CD14-positive monocyte (primary cell): ENCODE measurements around the gene TTLL8. TPM values are rescaled to one million over a fixed set of nuclear protein-coding genes. Genes with fewer than 3 reads are reported as not detected.

Source experiments
- DNase-seq, 3 donors: peaks; one replicate each; pipeline ENCODE4 v3.0.0-alpha.2; 2011 to 2022
- H2AFZ ChIP-seq: 2 replicates; pipeline ENCODE4 v1.6.0; 2012; ENCODE audit warnings: mild to moderate bottlenecking, low read depth, low read length, inconsistent platforms; ENCODE audit not compliant: insufficient read depth, poor library complexity, severe bottlenecking
- H3K27ac ChIP-seq, 2 donors: 1 replicate in 1 of 2; 2 replicates in 1 of 2; pipeline ENCODE4 v1.5.1; 2012 to 2013; ENCODE audit warnings: low read length in 2 of 2, control low read depth in 1 of 2, inconsistent platforms in 1 of 2, low read depth in 1 of 2, mild to moderate bottlenecking in 1 of 2
- H3K27me3 ChIP-seq, 2 donors: one replicate each; pipeline versions ENCODE4 v1.6.0 to v1.6.1; 2011 to 2013; ENCODE audit warnings: low read length in 2 of 2; ENCODE audit not compliant: control insufficient read depth in 2 of 2, insufficient read depth in 2 of 2
- H3K36me3 ChIP-seq, 2 donors: replicated peaks in 1 of 2; 1 replicate in 1 of 2; 2 replicates in 1 of 2; pipeline versions ENCODE4 v1.5.1 to v1.6.1; 2012 to 2013; ENCODE audit warnings: low read length in 2 of 2, control low read depth in 1 of 2, inconsistent platforms in 1 of 2, mild to moderate bottlenecking in 1 of 2; ENCODE audit not compliant: insufficient read depth in 2 of 2, control insufficient read depth in 1 of 2
- H3K4me1 ChIP-seq, 2 donors: 1 replicate in 1 of 2; 2 replicates in 1 of 2; pipeline versions ENCODE4 v1.5.1 to v1.6.1; 2012 to 2013; ENCODE audit warnings: low read length in 2 of 2, control low read depth in 1 of 2, inconsistent platforms in 1 of 2, mild to moderate bottlenecking in 1 of 2, moderate library complexity in 1 of 2; ENCODE audit not compliant: insufficient read depth in 2 of 2, control insufficient read depth in 1 of 2
- H3K4me2 ChIP-seq: replicated peaks from 2 replicates; pipeline ENCODE3; 2012; ENCODE audit warnings: low read length, moderate library complexity, mild to moderate bottlenecking; ENCODE audit not compliant: poor library complexity, severe bottlenecking; ENCODE audit errors: extremely low read depth
- H3K4me3 ChIP-seq, 3 experiments: fragments of 200-600 bp in 1 of 3; sonication (generic) in 1 of 3; replicated peaks in 1 of 3; 1 replicate in 2 of 3; 2 replicates in 1 of 3; pipeline ENCODE4 v1.5.1; 2011 to 2013; ENCODE audit warnings: low read length in 3 of 3, mild to moderate bottlenecking in 3 of 3, control low read depth in 2 of 3, low read depth in 2 of 3, inconsistent platforms in 1 of 3, moderate library complexity in 1 of 3
- H3K79me2 ChIP-seq: 2 replicates; pipeline ENCODE4 v1.6.0; 2012; ENCODE audit warnings: mild to moderate bottlenecking, control low read depth, inconsistent platforms, low read length, moderate library complexity; ENCODE audit not compliant: insufficient read depth
- H3K9ac ChIP-seq: 2 replicates; pipeline ENCODE4 v1.6.0; 2017; ENCODE audit warnings: low read length, mild to moderate bottlenecking; ENCODE audit not compliant: insufficient read depth, poor library complexity, severe bottlenecking
- H3K9me3 ChIP-seq, 2 donors: replicated peaks in 1 of 2; 1 replicate in 1 of 2; 2 replicates in 1 of 2; pipeline versions ENCODE4 v1.5.1 to v1.6.1; 2012 to 2013; ENCODE audit warnings: low read length in 2 of 2, control low read depth in 1 of 2; ENCODE audit not compliant: control insufficient read depth in 1 of 2, insufficient read depth in 1 of 2
- H4K20me1 ChIP-seq: 2 replicates; pipeline ENCODE4 v1.6.0; 2012; ENCODE audit warnings: mild to moderate bottlenecking, low read length, control low read depth, moderate library complexity; ENCODE audit not compliant: insufficient read depth
- H3K27ac Mint-ChIP-seq, 7 donors: one replicate each; pipeline ENCODE4 v1.8.0; 2020; ENCODE audit warnings: mild to moderate bottlenecking in 7 of 7, mixed read lengths in 7 of 7, moderate library complexity in 6 of 7, inconsistent platforms in 2 of 7
- H3K27me3 Mint-ChIP-seq, 3 donors: one replicate each; pipeline ENCODE4 v1.8.0; 2021 to 2022; ENCODE audit warnings: low read depth in 3 of 3, mild to moderate bottlenecking in 3 of 3, mixed read lengths in 3 of 3, moderate library complexity in 3 of 3, inconsistent platforms in 1 of 3
- H3K36me3 Mint-ChIP-seq, 2 donors: one replicate each; pipeline ENCODE4 v1.8.0; 2020; ENCODE audit warnings: mixed read lengths in 2 of 2, inconsistent platforms in 1 of 2, mild to moderate bottlenecking in 1 of 2
- H3K4me1 Mint-ChIP-seq: one replicate; pipeline ENCODE4 v1.8.0; 2020; ENCODE audit warnings: mild to moderate bottlenecking, mixed read lengths
- H3K4me3 Mint-ChIP-seq, 2 donors: one replicate each; pipeline ENCODE4 v1.8.0; 2020; ENCODE audit warnings: mild to moderate bottlenecking in 2 of 2, mixed read lengths in 2 of 2, moderate library complexity in 1 of 2
- H3K9me3 Mint-ChIP-seq, 7 donors: one replicate each; pipeline ENCODE4 v1.8.0; 2020 to 2022; ENCODE audit warnings: mixed read lengths in 7 of 7, mild to moderate bottlenecking in 6 of 7, moderate library complexity in 6 of 7, inconsistent platforms in 2 of 7
- WGBS: methylation state at CpG from one replicate; pipeline ENCODE4 v1.1.5; 2013; ENCODE audit warnings: missing lambda C conversion rate; ENCODE audit not compliant: insufficient coverage; 5-methylcytosine and 5-hydroxymethylcytosine counted together
- intact Hi-C, 2 donors: fragments of 100-400 bp; cut with micrococcal nuclease; formaldehyde crosslinking; loops; one replicate each; pipeline versions ENCODE4 v1.15.0 to v1.15.1; 2023
- polyA plus RNA-seq, 3 donors: library from polyadenylated mRNA; depleted of rRNA in 1 of 3; unstranded in 2 of 3; stranded (reverse) in 1 of 3; fragments of 300-500 nt in 2 of 3; fragments of >200 nt in 1 of 3; fragmentation: Illumina TruSeq in 2 of 3; gene quantifications; 1 replicate in 2 of 3; 2 replicates in 1 of 3; pipeline ENCODE4 v1.2.3, GENCODE V29; 2012 to 2021
- TF ChIP-seq, protein P1 (sequence below): fragments of 200-600 bp; IDR thresholded peaks from one replicate; pipeline ENCODE4 v1.8.0; 2022; ENCODE audit warnings: antibody characterized with exemption, mild to moderate bottlenecking

Gene TTLL8
- polyA plus RNA-seq, 3 donors: not detected

DNA sequence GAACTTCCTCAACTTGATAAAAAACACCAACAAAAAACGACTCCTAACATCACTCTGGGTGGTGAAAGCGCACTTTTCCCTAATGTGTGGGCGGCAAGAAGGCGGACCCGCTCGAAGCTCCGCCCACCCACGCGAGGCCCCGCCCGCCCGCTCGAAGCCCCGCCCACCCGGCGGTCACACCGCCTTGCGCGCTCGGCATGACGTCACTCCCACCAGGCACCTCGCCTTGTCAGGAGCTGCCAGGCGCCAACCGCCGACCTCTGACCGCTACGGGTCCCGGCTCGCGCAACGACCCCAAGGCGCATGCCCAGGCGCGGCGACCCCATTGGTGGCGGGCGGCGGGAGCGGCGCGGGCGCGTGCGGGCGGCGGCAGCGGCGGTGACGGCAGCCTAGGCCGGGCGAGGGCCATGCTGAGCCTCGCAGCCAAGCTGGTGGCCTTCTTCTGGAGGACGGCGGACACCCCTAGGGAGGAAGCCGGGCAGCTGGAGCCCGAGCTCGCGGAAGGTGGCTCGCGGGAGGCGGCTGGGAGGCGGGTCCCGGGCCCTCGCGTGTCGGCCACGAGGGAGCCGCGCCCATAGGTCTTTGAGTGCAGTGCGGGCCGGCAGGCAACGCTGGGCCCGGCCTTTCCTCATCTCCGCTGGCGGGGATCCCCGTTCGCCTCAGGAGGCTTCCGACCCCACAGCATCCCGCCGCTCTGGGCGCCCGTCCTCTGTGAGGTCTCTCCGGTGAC, 31.7 kb upstream of the TTLL8 start, which contains the start of gene MOV10L1:
Gene MOV10L1 (plus strand): TSS at position 325 of the 730 bp plus-strand sequence. CDS start 83 bp downstream, at position 408.
- TF ChIP-seq, protein P1, sequence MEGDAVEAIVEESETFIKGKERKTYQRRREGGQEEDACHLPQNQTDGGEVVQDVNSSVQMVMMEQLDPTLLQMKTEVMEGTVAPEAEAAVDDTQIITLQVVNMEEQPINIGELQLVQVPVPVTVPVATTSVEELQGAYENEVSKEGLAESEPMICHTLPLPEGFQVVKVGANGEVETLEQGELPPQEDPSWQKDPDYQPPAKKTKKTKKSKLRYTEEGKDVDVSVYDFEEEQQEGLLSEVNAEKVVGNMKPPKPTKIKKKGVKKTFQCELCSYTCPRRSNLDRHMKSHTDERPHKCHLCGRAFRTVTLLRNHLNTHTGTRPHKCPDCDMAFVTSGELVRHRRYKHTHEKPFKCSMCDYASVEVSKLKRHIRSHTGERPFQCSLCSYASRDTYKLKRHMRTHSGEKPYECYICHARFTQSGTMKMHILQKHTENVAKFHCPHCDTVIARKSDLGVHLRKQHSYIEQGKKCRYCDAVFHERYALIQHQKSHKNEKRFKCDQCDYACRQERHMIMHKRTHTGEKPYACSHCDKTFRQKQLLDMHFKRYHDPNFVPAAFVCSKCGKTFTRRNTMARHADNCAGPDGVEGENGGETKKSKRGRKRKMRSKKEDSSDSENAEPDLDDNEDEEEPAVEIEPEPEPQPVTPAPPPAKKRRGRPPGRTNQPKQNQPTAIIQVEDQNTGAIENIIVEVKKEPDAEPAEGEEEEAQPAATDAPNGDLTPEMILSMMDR: no peak
- Histone ChIP-seq H3K4me2 (no peak within 1 kb of the TSS), H3K9ac (no peak within 1 kb of the TSS), H3K79me2 (peaks cover under 1% of the 10 kb centered on the region), H3K4me3 (no peak within 1 kb of the TSS), H3K36me3 (no peaks in the 10 kb centered on the region), H3K9me3 (peaks cover 21 to 23% of the 10 kb centered on the region in 2 donors), H3K27ac (no peak within 1 kb of the TSS), H3K4me1 (peaks cover 0 to 2% of the 10 kb centered on the region in 2 donors), H3K27me3 (no peaks in the 10 kb centered on the region), H4K20me1 (no peaks in the 10 kb centered on the region), H2AFZ (no peak within 1 kb of the TSS)
- no peak within 1 kb of the TSS for H3K4me3 Mint-ChIP-seq
- peaks cover 4 to 13% of the 10 kb centered on the region in 2 donors for H3K36me3 Mint-ChIP-seq
- intact Hi-C loops: no loop called here
- peak within 1 kb of the TSS in 1 of 7 donors; percentile 15 for H3K27ac Mint-ChIP-seq
- WGBS: 71% methylated on average over 78 of the region's 83 CpGs
- peaks cover 12 to 40% (median 33%) of the 10 kb centered on the region in 7 donors for H3K9me3 Mint-ChIP-seq
- H3K27me3 Mint-ChIP-seq: peaks cover 1 to 8% (median 2%) of the 10 kb centered on the region in 3 donors
- no peaks in the 10 kb centered on the region for H3K4me1 Mint-ChIP-seq
- peak; percentile 40 to 56 (median 56) for DNase-seq

DNA sequence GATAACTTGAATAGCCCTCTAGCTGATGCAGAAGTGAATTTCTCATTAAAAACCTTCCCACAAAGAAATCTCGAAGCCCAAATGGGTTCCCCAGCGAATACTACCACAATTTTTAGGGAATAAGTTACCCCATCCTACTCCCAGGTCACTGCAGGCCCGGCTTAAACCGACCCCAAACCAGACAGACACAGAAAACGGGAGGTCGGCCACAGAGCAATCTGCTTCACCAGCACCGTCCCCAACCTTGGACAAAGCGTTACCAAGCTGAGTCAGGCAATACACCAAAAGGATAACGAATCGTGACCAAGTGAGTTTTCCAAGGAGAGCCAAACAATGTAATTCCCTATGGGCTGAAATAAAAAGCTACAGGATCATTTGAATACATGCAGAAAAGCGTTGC, 31.1 kb upstream of the TTLL8 start:
- DNase-seq: no peak
- no peaks in the 10 kb centered on the region for H3K27me3 ChIP-seq
- no peak overlapping the region for H3K9ac ChIP-seq
- 92% methylated on average over 11 of the region's 11 CpGs for WGBS
- H3K4me2 ChIP-seq: no peak overlapping the region
- H3K4me3 Mint-ChIP-seq: no peak overlapping the region
- H2AFZ ChIP-seq: no peak overlapping the region
- H3K4me3 ChIP-seq: no peak overlapping the region
- no peak overlapping the region for H3K27ac ChIP-seq
- no peaks in the 10 kb centered on the region for H3K4me1 Mint-ChIP-seq
- intact Hi-C loops: no loop called here
- H3K36me3 Mint-ChIP-seq: peaks cover 4 to 13% of the 10 kb centered on the region in 2 donors
- TF ChIP-seq, protein P1: no peak
- peaks cover 21 to 23% of the 10 kb centered on the region in 2 donors for H3K9me3 ChIP-seq
- peaks cover 1 to 8% (median 2%) of the 10 kb centered on the region in 3 donors for H3K27me3 Mint-ChIP-seq
- H3K9me3 Mint-ChIP-seq: peaks cover 12 to 40% (median 33%) of the 10 kb centered on the region in 7 donors
- no peaks in the 10 kb centered on the region for H4K20me1 ChIP-seq
- H3K36me3 ChIP-seq: no peaks in the 10 kb centered on the region
- H3K79me2 ChIP-seq: peaks cover 6% of the 10 kb centered on the region
- H3K27ac Mint-ChIP-seq: no peak overlapping the region
- peaks cover 0 to 8% of the 10 kb centered on the region in 2 donors for H3K4me1 ChIP-seq
